ENCODE results near the gene DEPDC5. TPM values are rescaled to one million over a fixed set of nuclear protein-coding genes. Genes with fewer than 3 reads are reported as not detected.

DEPDC5 gene
- 11.6 and 17.0 TPM in 2 replicates for total RNA-seq

DNA sequence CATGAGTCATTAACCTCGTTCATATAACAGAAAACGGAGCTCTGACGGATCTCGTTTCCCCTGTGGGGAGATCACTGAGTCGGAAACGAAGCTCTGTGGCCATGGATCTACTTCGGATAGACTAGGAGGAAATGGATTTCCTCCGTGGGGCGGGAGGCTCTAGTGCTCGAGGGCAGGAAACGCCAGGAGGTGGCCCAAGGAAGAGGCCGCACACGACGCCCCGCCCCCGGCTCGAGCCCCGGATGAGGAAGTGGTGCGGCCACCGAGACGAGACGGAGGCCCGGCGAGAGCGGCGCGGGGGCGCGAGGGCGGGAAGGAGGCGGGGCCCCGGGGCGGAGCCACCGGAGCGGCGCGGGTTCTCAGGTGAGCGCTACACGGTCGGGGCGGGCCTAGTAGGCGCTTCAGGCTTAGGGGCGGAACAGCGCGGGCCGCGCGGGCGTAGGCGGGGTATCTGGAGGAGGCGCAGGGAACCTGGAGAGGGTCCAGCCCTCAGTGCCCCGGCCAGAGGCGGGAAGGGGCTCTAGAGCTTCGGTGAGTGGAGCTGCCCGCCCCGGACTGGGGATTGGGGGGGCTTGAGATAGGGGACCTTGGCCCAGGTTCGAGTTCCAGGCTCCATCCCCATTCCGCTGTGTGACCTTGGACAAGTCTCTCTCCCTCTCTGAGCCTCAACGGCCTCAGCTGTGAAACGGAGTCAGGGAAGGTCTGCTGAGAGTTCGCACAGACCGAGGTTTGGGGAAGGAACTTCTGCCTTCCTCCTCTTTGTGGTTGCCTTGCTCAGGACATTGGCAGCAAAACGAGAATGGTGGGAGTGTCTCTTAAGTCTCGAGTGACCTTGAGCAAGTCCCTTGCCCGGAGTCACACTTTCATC lies at the start of gene DEPDC5:
Gene DEPDC5, plus strand, starts transcription at position 386 of the 868 bp plus-strand sequence. CDS start 903 bp downstream, outside the sequence.

DNA sequence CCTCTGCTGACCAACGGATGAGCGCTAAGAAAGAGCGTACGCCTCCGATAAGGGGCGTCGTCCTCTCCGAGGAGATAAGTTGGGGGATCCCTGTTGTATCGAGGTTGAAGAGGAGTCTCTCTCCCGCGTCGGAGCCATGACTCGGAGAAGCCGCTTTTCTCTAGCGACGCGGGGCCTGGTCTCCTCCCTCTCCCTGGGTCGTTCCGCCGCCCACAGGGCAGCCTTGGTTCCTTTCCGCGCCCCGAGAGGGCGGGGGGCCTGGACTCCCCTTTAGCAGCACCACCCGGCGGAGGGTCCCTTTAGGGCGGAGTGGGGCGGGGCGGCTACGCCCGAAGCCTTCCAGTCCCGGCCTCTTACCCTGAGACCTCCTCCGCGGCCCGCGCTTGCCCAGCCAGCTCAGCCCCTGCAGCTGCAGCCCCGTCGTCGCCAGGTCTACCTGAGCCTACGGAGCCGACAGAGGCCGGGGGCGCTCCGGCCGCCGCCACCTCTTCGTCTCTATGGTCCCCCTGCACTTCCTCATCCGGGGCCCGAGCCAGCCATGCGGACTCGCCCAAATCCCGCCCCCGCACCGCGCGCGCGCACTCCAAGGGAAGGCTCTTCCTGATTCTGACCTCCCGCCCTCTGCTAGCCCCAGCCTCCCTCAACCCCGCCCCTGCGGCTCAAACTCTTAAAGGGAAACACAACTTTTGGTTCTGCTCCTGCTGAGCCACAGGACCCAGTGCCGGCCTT lies 4.0 kb upstream of the DEPDC5 start, which contains the start of gene PRR14L:
Gene PRR14L, minus strand, starts transcription at position 497 of the 729 bp plus-strand sequence. CDS start 11,272 bp downstream, outside the sequence.

DNA sequence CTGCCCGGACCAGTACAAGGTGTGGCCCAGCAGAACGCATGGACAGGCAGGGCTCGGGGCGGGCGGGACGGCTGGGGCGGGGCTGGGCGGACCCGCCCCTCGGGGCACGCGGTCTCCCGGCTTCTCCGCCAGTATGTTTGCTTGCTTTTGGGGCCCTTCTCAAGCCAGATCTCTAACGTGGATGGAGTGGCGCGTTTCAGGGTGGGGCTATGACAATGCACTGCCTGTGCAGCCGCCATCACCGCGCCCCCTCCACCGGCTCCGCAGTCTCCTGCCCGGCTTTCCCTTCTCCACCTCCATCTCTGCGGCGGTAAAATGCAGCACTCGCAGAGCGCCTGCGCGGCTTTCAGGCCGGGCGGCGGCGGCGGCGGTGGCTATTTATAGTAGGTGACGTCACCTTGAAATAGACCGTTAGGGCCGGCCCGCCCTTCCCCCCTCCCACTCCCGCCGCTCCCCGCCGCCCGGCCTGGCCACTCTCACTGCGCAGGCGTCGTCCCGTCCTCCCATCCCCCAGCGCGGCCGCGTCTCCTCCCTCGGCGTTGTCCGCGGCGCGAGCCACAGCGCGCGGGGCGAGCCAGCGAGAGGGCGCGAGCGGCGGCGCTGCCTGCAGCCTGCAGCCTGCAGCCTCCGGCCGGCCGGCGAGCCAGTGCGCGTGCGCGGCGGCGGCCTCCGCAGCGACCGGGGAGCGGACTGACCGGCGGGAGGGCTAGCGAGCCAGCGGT lies 190.3 kb downstream of the DEPDC5 start, which contains the start of gene YWHAH:
Gene YWHAH, plus strand, starts transcription at position 558 of the 722 bp plus-strand sequence. CDS start 199 bp downstream, outside the sequence.

Other genes starting within 250 kb of the DEPDC5 start
- 65.7 and 66.2 TPM in 2 replicates for gene PISD, start 91.8 kb upstream of the DEPDC5 start, total RNA-seq
- gene PRR14L, start 3.9 kb upstream of the DEPDC5 start, total RNA-seq = 18.1 and 33.3 TPM in 2 replicates
- gene YWHAH, start 190.5 kb downstream of the DEPDC5 start, total RNA-seq = 49.9 and 98.7 TPM in 2 replicates

Data from smooth muscle cell of the umbilical artery (primary cell).